ENCODE measurements around the gene DPEP1. TPM values are rescaled to one million over a fixed set of nuclear protein-coding genes. Genes with fewer than 3 reads are reported as not detected.
"Not testable (repeated sequence)": the region's sequence is repeated elsewhere in the genome, so short reads cannot be mapped to it uniquely, and the experiment has no call there.

The DPEP1 gene
- polyA plus RNA-seq, 3 donors = 31.6 to 76.5 (median 60.1) TPM

- no peak for DNase-seq
These were observed 2.2 kb downstream of the DPEP1 start for GRCh38 chr16:89615596-89616090.

GRCh38 chr16:89616623-89617022, 3.2 kb downstream of the DPEP1 start:
- no peak for DNase-seq

GRCh38 chr16:89617036-89617435, 3.6 kb downstream of the DPEP1 start:
- no peak for DNase-seq

GRCh38 chr16:89618109-89618998, 4.9 kb downstream of the DPEP1 start:
- DNase-seq = no peak

GRCh38 chr16:89619840-89620239, 6.4 kb downstream of the DPEP1 start:
- DNase-seq = no peak

- no peak for DNase-seq
These were observed 7.0 kb downstream of the DPEP1 start for GRCh38 chr16:89620406-89620841.

- DNase-seq = no peak
These were observed 7.8 kb downstream of the DPEP1 start for GRCh38 chr16:89621136-89621697.

- no peak for DNase-seq
These were observed 8.4 kb downstream of the DPEP1 start for GRCh38 chr16:89621698-89622409.

- DNase-seq = no peak
These were observed 10.2 kb downstream of the DPEP1 start for GRCh38 chr16:89623511-89624261.

- DNase-seq = no peak
These were observed 11.6 kb downstream of the DPEP1 start for GRCh38 chr16:89624777-89625761.

GRCh38 chr16:89629827-89630610, 16.6 kb downstream of the DPEP1 start:
- no peak for DNase-seq

- no peak for DNase-seq
These were observed 19.7 kb downstream of the DPEP1 start for GRCh38 chr16:89633064-89633631.

- DNase-seq = not testable (repeated sequence)
These were observed 21.3 kb downstream of the DPEP1 start for GRCh38 chr16:89634463-89635385.

- no peak for DNase-seq
These were observed 23.2 kb downstream of the DPEP1 start for GRCh38 chr16:89636663-89637062.

- DNase-seq = no peak
These were observed 23.9 kb downstream of the DPEP1 start for GRCh38 chr16:89637379-89637778.

- no peak for DNase-seq
These were observed 25.0 kb downstream of the DPEP1 start for GRCh38 chr16:89638455-89638854.

GRCh38 chr16:89639385-89639784, 25.9 kb downstream of the DPEP1 start:
- no peak for DNase-seq

- DNase-seq = no peak
These were observed 28.1 kb downstream of the DPEP1 start for GRCh38 chr16:89641458-89642119.

Data from renal pelvis (tissue), 4 donors.